ENCODE measurements around the gene MINDY4.

Gene MINDY4

DNA sequence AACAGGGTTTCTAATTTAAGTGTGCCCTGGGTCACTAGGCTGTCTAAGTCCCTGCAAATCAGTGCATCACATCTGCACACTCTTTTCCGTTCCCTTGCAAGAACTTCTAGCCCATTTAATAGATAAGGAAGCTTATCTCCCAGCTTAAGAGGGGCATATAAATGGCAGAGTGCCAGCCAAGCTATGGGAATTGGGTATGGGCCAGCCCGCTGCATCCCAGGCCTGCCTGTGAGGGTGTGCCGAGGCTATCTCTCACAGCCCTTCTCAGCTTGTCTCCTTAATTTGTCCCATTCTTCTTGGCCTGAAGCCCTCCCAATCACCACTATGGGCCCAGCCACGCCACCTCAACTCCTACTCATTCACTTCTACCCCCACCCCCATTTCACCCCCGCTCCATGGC lies 155.1 kb downstream of the MINDY4 start:
- DNase-seq = no peak

GRCh38 chr7:30927040-30927439 lies 155.8 kb downstream of the MINDY4 start:
- DNase-seq = no peak

DNA sequence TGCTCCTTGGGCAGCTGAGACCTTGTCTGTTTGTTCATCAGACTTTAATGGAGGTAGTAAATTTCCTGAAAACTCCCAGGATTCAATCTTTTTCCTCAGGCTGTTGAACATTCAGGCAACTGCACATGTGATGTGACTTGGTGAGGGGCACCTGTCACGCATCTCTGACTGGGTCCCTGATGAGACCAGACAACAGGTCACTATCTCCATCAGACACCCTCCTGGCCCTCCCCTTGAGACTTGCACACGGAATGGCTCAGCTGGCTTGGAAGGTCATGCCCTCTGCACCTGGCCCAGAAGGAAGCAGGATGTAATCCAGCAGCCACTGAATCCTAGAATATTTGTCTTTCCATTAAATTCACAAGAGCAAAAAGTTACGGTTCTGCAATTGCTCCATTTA lies 156.3 kb downstream of the MINDY4 start:
- no peak for DNase-seq

- DNase-seq = no peak
These were observed 157.1 kb downstream of the MINDY4 start for GRCh38 chr7:30928254-30928872.

DNA sequence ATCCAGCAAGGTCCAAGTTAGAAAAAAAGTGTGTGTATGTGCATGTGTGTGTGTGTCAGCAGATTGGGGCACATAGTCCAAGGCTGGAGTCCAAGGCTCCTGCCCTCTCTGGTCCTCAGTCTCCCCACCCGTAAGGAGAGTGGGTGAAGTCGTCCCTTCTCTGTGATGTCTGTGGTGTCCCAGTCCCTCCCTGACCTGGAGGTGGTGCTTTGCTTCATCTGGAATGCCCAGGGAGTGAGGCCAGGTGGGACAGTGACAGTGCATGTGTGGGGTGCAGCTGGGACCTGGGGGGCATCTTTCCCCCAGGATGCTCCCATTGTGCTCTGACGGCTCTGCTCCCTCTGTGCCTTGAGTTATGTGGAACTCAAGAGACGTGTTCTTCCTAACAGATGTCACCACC lies 158.5 kb downstream of the MINDY4 start:
- no peak for DNase-seq

GRCh38 chr7:30930621-30931020 lies 159.4 kb downstream of the MINDY4 start:
- DNase-seq = no peak

GRCh38 chr7:30931161-30931928 lies 160.1 kb downstream of the MINDY4 start:
- DNase-seq = no peak

DNA sequence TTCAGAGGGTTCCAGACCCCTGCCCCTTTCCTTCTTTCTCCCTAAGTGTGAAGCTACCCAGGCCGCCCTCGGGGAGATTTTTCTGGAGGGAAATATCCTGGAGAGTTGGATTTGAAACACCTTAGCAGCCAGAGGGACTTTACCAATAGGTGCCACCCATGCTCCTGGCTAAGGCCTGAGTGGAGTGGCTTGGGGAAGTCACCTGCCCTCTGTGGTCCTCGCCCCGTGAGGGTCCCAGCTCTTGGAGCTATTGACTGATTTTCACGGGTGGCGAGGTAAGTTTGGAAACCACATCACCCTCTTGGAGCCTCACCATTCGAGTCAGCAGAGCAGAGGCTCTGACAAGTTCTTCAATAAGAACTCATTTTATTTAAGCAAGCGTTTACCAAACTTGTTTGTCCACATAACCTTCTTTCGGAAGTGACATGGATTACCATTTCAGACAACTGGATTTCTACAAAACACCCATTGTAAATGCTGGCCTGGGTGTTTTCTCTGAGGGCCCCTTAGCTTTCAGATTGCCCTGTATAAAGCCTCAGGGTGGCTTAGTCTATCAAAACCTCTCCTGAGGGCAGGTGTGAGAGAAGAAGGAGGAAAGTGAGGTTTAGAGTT lies 160.8 kb downstream of the MINDY4 start:
- no peak for DNase-seq

- DNase-seq = no peak
These were observed 161.3 kb downstream of the MINDY4 start for GRCh38 chr7:30932562-30932961.

GRCh38 chr7:30933124-30933974 lies 162.1 kb downstream of the MINDY4 start:
- DNase-seq = no peak

DNA sequence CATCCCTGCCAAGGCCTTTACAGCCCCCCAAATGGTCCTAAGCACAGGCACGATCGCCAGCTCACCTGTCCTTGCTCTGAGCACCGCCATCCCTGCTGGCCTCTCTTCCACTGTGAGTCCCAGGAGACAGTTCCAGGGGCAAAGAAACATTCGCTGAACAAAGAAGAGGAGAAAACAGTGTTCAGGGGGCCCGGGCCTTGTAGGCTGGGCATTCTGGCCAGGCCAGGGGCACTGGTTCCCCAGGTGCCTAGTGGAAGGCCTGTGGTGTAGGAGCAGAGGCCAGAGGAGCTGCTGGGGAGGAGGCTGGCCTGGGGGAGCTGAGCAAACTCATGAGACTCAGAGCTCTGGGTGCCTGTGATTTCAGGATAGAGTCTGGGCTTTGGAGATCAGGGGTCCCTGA lies 163.0 kb downstream of the MINDY4 start:
- no peak for DNase-seq

- no peak for DNase-seq
These were observed 163.7 kb downstream of the MINDY4 start for GRCh38 chr7:30934732-30935568.

DNA sequence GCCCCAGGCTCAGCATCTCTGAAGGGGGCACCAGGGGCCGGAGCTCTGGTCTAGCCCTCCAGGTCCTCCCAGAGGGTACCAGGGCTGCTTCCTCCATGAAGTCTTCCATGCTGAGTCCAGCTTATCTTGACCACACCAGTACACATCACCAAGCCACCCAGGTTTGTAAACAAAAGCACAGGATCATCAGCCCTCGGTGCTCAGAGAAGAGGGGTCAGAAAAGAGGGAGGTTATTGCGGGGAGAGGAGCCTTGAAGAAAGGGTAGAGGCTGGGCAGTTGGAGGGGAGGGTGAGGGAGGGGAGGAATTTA lies 164.3 kb downstream of the MINDY4 start:
- no peak for DNase-seq

- DNase-seq = no peak
These were observed 165.5 kb downstream of the MINDY4 start for GRCh38 chr7:30936650-30937245.

DNA sequence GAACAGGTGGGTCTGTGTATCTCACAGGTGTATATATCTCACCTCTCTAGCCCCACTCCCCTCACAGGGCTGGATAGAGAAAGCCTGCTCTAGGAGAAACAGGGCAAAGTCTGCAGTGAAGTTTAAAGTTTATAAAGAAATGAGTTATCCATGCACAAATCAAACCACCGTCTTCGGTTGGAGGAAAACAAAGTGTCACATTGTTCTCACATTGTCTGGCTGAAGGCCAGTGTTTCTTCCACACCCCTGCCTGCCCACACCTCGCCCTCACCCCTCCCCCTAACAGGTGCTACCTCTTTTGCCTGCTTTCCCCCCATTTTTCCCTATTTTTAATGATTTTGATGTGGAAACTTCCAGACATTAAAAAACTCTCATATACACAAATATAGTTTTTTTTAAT lies 166.2 kb downstream of the MINDY4 start:
- no peak for DNase-seq

DNA sequence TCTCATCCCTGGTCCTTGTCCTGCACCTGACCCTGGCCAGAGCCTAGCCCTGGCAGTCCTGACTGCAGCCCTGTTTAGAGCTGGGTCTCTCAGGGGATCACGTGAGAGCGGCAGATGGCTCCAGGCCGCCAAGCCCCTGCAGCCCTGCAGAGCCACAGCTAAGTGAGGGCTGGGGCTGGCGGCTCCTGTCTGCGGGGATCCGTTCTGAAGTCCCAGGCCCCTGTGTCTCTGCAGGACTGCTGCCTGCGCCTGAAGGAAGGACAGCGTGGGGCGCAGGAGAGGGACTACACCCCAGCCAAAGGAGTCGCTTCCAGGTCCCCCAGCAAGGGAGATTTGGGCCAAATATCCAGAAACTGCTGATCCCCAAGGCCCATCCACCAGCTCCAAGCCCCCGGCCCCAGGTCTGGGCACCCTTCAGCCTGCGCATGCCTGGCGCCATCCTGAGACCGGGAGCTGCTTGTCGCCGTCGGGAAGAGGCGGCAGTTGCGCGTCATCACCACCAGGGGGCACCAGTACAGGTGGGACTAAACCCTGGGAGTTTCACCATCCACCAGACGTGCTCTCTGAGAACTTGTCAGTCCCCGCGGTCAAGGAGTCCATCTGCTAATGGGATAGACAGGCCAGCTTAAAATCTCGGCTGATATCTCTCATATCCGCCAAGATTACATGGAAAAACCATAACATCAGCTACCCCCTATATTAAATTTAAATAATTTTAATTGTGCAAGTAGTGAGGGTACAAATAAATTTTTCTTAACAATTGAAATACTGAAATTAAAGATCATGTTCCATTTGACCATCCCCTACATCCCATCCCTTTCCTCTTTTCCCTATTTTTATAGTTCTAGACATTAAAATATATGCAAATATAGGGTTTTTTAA lies 167.5 kb downstream of the MINDY4 start:
- peak in 44 of 58 donors; percentile 14 to 74 (median 38) for DNase-seq

- DNase-seq = no peak
These were observed 170.5 kb downstream of the MINDY4 start for GRCh38 chr7:30941582-30942323.
